HEK293T (cell line): ENCODE data around the gene KCNA1.
"Not testable (repeated sequence)": the region's sequence is repeated elsewhere in the genome, so short reads cannot be mapped to it uniquely, and the experiment has no call there.

Experiments used
- CTCF ChIA-PET: fragments of 350-600 bp; formaldehyde crosslinking; extraction: SDS; loops from one replicate; lab custom pipeline; 2021; ENCODE audit warnings: antibody characterized with exemption, inconsistent platforms; lab: Yijun Ruan, JAX
- POLR2A ChIA-PET: fragments of 350-600 bp; formaldehyde crosslinking; extraction: SDS; loops from one replicate; lab custom pipeline; 2020; ENCODE audit warnings: antibody characterized with exemption, inconsistent platforms; lab: Yijun Ruan, JAX
- DNase-seq: peaks from one replicate; pipeline ENCODE4 v3.0.0; 2012; ENCODE audit warnings: mixed read lengths; ENCODE audit errors: extremely low spot score
- ARNT ChIP-seq: fragments of 450-650 bp; IDR thresholded peaks from 2 replicates; pipeline ENCODE4 v1.6.1; 2017; ENCODE audit warnings: mild to moderate bottlenecking
- BHLHE40 ChIP-seq: fragments of 450-650 bp; IDR thresholded peaks from 2 replicates; pipeline ENCODE4 v1.6.1; 2016; ENCODE audit warnings: mild to moderate bottlenecking, moderate library complexity, borderline replicate concordance
- CTBP1 ChIP-seq: fragments of 450-650 bp; IDR thresholded peaks from 2 replicates; pipeline ENCODE4 v1.6.1; 2016; ENCODE audit warnings: borderline replicate concordance
- ELF4 ChIP-seq: fragments of 450-650 bp; IDR thresholded peaks from 2 replicates; pipeline ENCODE4 v1.6.1; 2017; ENCODE audit warnings: antibody characterized with exemption
- FOXA1 ChIP-seq: fragments of 450-650 bp; IDR thresholded peaks from 2 replicates; pipeline ENCODE4 v1.6.1; 2016; ENCODE audit warnings: mild to moderate bottlenecking
- FOXK2 ChIP-seq: fragments of 450-650 bp; IDR thresholded peaks from 2 replicates; pipeline ENCODE4 v1.6.1; 2016; ENCODE audit warnings: mild to moderate bottlenecking
- FOXM1 ChIP-seq: fragments of 450-650 bp; IDR thresholded peaks from 2 replicates; pipeline ENCODE4 v1.6.1; 2017; ENCODE audit warnings: mild to moderate bottlenecking, borderline replicate concordance
- HDGF ChIP-seq: fragments of 450-650 bp; IDR thresholded peaks from 2 replicates; pipeline ENCODE4 v1.6.1; 2017; ENCODE audit warnings: antibody characterized with exemption, borderline replicate concordance
- L3MBTL2 ChIP-seq: fragments of 450-650 bp; conservative IDR thresholded peaks from 2 replicates; pipeline ENCODE4 v1.6.1; 2016; ENCODE audit warnings: mild to moderate bottlenecking
- LEF1 ChIP-seq: fragments of 450-650 bp; IDR thresholded peaks from 2 replicates; pipeline ENCODE4 v1.6.1; 2017; ENCODE audit warnings: mild to moderate bottlenecking, borderline replicate concordance
- NFRKB ChIP-seq: fragments of 450-650 bp; IDR thresholded peaks from 2 replicates; pipeline ENCODE4 v1.6.1; 2016; ENCODE audit warnings: mild to moderate bottlenecking, moderate library complexity
- SP1 ChIP-seq: fragments of 450-650 bp; IDR thresholded peaks from 2 replicates; pipeline ENCODE4 v1.6.1; 2017
- SUZ12 ChIP-seq: fragments of 450-650 bp; IDR thresholded peaks from 2 replicates; pipeline ENCODE4 v1.6.1; 2016; ENCODE audit warnings: mild to moderate bottlenecking
- TARDBP ChIP-seq: fragments of 450-650 bp; IDR thresholded peaks from 2 replicates; pipeline ENCODE4 v1.6.1; 2016
- ZNF384 ChIP-seq: fragments of 450-650 bp; IDR thresholded peaks from 2 replicates; pipeline ENCODE4 v1.6.1; 2016
- TF ChIP-seq, protein P1 (sequence below): fragments of 450-650 bp; IDR thresholded peaks from 2 replicates; pipeline ENCODE4 v1.6.1; 2016

KCNA1 gene

DNA sequence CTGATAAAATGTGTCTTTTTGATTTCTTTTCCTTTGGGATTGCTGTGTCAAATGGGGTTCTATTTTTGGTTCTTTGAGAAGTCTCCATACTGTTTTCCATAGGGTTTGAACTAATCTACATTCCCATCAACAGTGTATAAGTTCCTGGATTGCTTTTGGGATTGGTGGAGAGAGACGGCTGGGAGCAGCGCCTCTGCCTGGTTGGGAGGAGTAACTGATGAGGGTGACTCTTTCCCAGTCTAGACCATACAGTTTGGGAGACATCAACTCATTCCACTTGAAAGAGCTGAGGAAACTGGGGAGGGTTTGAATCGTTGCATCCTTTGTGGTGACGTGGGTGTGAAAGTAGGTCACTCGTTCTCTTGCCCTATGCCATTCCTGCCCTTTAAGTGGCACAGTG is 42.3 kb upstream of the KCNA1 start:
- DNase-seq = no peak
- no peak for TF ChIP-seq FOXM1
- TF ChIP-seq SP1 = no peak
- TF ChIP-seq FOXA1 = no peak
- no peak for TF ChIP-seq FOXK2
- TF ChIP-seq ZNF384 = no peak
- no peak for TF ChIP-seq SUZ12
- ChIA-PET CTCF (interaction anchor here (0.6 kb wide), 1 partner anchor 133 kb away, joined by 3 read pairs; no protein-coding TSS in a partner anchor), POLR2A (no interaction called here)

- no peak for DNase-seq
- TF ChIP-seq SUZ12 (no peak), ELF4 (no peak), ARNT (no peak)
- ChIA-PET POLR2A (no interaction called here), CTCF (interaction anchor here (0.6 to 1.4 kb wide), 3 partner anchors 13 to 122 kb away, joined by 3 read pairs; no protein-coding TSS in a partner anchor)
Observed at GRCh38 chr12:4870423-4870822, 39.3 kb upstream of the KCNA1 start.

DNA sequence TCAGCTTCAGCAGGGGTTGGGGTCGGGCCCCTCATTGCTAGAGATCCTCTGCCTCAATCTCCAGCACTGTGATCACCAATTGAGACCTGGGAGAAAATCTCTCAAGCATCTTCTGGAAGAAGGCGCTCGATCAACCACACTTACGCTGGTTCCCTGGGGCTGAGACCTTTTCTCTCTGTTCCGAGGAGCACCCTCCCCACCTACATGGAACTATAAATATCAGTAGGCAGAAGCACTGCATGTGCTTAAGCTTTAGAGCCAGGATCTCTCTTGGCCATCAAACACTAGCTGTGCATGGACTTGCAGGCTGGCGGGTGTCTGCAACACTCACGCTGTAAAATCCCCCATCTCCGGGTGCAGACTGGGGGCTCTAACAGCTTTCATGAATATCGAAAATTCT is 38.2 kb upstream of the KCNA1 start:
- POLR2A ChIA-PET = no interaction called here
- no peak for DNase-seq
- TF ChIP-seq ELF4 (no peak), LEF1 (no peak), L3MBTL2 (no peak), ZNF384 (no peak), FOXA1 (no peak), HDGF (no peak), FOXM1 (no peak), CTBP1 (no peak), SUZ12 (no peak), BHLHE40 (no peak), FOXK2 (no peak)
- CTCF ChIA-PET = interaction anchor here (1.4 kb wide), 1 partner anchor 14 kb away, joined by 3 read pairs; no protein-coding TSS in a partner anchor

- DNase-seq = no peak
- TF ChIP-seq FOXK2 (no peak), ELF4 (no peak), ARNT (no peak), TARDBP (no peak), SUZ12 (no peak), ZNF384 (no peak), LEF1 (no peak), L3MBTL2 (no peak), FOXM1 (no peak), HDGF (no peak), FOXA1 (no peak)
- TF ChIP-seq, protein P1, sequence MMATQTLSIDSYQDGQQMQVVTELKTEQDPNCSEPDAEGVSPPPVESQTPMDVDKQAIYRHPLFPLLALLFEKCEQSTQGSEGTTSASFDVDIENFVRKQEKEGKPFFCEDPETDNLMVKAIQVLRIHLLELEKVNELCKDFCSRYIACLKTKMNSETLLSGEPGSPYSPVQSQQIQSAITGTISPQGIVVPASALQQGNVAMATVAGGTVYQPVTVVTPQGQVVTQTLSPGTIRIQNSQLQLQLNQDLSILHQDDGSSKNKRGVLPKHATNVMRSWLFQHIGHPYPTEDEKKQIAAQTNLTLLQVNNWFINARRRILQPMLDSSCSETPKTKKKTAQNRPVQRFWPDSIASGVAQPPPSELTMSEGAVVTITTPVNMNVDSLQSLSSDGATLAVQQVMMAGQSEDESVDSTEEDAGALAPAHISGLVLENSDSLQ = no peak
- POLR2A ChIA-PET = no interaction called here
- CTCF ChIA-PET = no interaction called here
Observed at GRCh38 chr12:4873947-4874346, 35.8 kb upstream of the KCNA1 start.

GRCh38 chr12:4874671-4875070 is 35.0 kb upstream of the KCNA1 start:
- DNase-seq = no peak
- TF ChIP-seq L3MBTL2 = no peak
- TF ChIP-seq ARNT = no peak
- TF ChIP-seq ZNF384 = no peak
- TF ChIP-seq, protein P1 = no peak
- TF ChIP-seq TARDBP = no peak
- TF ChIP-seq NFRKB = no peak
- no peak for TF ChIP-seq LEF1
- POLR2A ChIA-PET = no interaction called here
- CTCF ChIA-PET = no interaction called here

GRCh38 chr12:4879481-4879880 is 30.2 kb upstream of the KCNA1 start:
- POLR2A ChIA-PET, CTCF ChIA-PET: not testable (repeated sequence)

DNA sequence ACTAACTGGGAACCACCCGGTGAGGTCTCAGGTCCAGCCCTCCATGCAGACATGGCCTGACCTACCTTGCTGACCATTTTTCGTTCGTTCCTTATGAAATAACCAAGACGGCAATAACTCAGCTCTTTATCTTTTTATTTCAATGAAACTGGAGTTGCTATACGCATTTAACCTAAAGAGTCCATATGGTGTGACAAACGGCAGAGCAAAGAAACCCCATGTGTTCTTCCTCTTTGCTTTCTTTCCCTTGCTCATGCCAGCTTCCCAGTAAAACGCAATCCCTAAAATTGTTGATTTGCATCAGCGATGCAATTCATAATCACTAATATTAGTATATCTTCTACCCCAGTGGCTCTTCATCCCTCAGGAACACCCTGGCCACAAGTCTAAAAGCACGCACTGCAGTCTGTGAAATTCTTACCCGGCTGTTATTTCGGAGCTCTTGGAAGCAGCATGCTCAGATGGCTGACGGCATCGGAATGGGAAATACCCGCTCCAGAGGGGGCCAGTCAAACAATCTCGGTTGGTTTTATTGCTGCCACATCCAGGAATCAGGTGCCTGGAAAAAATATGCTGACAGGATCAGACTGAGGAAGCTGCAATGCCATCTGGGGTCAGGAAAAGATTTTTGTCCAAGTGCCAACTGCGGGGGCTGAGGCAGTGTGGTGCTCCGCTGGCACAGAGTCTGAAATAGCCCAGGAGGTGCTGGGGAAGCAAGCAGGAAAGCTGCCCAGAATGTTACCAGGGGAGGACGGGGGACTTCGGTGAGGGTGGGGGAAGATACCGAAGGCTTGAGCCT is 28.2 kb upstream of the KCNA1 start:
- ChIA-PET POLR2A (no interaction called here), CTCF (no interaction called here)
- no peak for DNase-seq
- TF ChIP-seq SP1 (no peak), ELF4 (no peak), FOXA1 (no peak), LEF1 (no peak), NFRKB (no peak), BHLHE40 (no peak), FOXM1 (no peak), FOXK2 (no peak)

More at GRCh38 chr12:4879481-4879880, 30.2 kb upstream of the KCNA1 start:
- DNase-seq = not testable (repeated sequence)

GRCh38 chr12:4891866-4892265 is 17.8 kb upstream of the KCNA1 start:
- POLR2A ChIA-PET = no interaction called here
- CTCF ChIA-PET = interaction anchor here (1.3 kb wide), 1 partner anchor 34 kb away, joined by 3 read pairs; no protein-coding TSS in a partner anchor

More at GRCh38 chr12:4891866-4892265, 17.8 kb upstream of the KCNA1 start:
- no peak for DNase-seq
- TF ChIP-seq LEF1 (no peak), ELF4 (no peak), SP1 (no peak), NFRKB (no peak), SUZ12 (no peak), CTBP1 (no peak), TARDBP (no peak), L3MBTL2 (no peak), ARNT (no peak), BHLHE40 (no peak), FOXK2 (no peak), HDGF (no peak), FOXM1 (no peak), FOXA1 (no peak)
- TF ChIP-seq, protein P1 = no peak
